Astrocyte of the spinal cord (primary cell): ENCODE measurements around the gene ACER3.
A peak's percentile ranks its signal among the peaks of the same experiment; 100 is the strongest.

Source experiments
- DNase-seq: peaks from one replicate; pipeline ENCODE4 v3.0.0; 2011; ENCODE audit warnings: low read depth, low spot score
- H3K4me3 ChIP-seq: 2 replicates; pipeline ENCODE4 v1.5.1; 2011; ENCODE audit warnings: low read depth, mild to moderate bottlenecking, low read length, moderate library complexity
- in situ Hi-C: cut with HindIII; loops from 2 replicates; pipeline ENCODE4 v1.10.0; 2017; ENCODE audit warnings: low sequenced_read_pairs
- TF ChIP-seq, protein P1 (sequence below): IDR thresholded peaks from 2 replicates; pipeline ENCODE4 v1.5.1; 2012; ENCODE audit warnings: low read depth, mild to moderate bottlenecking, low read length, inconsistent platforms

The ACER3 gene

DNA sequence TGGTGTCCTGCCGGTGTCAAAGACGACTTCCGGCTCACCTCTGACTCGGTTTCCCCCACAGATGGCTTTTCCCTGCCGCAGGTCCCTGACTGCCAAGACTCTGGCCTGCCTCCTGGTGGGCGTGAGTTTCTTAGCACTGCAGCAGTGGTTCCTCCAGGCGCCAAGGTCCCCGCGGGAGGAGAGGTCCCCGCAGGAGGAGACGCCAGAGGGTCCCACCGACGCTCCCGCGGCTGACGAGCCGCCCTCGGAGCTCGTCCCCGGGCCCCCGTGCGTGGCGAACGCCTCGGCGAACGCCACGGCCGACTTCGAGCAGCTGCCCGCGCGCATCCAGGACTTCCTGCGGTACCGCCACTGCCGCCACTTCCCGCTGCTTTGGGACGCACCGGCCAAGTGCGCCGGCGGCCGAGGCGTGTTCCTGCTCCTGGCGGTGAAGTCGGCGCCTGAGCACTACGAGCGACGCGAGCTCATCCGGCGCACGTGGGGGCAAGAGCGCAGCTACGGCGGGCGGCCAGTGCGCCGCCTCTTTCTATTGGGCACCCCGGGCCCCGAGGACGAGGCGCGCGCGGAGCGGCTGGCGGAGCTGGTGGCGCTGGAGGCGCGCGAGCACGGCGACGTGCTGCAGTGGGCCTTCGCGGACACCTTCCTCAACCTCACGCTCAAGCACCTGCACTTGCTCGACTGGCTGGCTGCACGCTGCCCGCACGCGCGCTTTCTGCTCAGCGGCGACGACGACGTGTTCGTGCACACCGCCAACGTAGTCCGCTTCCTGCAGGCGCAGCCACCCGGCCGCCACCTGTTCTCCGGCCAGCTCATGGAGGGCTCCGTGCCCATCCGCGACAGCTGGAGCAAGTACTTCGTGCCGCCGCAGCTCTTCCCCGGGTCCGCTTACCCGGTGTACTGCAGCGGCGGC, 179.0 kb downstream of the ACER3 start:
- TF ChIP-seq, protein P1, sequence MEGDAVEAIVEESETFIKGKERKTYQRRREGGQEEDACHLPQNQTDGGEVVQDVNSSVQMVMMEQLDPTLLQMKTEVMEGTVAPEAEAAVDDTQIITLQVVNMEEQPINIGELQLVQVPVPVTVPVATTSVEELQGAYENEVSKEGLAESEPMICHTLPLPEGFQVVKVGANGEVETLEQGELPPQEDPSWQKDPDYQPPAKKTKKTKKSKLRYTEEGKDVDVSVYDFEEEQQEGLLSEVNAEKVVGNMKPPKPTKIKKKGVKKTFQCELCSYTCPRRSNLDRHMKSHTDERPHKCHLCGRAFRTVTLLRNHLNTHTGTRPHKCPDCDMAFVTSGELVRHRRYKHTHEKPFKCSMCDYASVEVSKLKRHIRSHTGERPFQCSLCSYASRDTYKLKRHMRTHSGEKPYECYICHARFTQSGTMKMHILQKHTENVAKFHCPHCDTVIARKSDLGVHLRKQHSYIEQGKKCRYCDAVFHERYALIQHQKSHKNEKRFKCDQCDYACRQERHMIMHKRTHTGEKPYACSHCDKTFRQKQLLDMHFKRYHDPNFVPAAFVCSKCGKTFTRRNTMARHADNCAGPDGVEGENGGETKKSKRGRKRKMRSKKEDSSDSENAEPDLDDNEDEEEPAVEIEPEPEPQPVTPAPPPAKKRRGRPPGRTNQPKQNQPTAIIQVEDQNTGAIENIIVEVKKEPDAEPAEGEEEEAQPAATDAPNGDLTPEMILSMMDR = peak; percentile 67
- H3K4me3 ChIP-seq = no peak overlapping the region
- DNase-seq = peak; percentile 33
- in situ Hi-C loops = no loop called here

DNA sequence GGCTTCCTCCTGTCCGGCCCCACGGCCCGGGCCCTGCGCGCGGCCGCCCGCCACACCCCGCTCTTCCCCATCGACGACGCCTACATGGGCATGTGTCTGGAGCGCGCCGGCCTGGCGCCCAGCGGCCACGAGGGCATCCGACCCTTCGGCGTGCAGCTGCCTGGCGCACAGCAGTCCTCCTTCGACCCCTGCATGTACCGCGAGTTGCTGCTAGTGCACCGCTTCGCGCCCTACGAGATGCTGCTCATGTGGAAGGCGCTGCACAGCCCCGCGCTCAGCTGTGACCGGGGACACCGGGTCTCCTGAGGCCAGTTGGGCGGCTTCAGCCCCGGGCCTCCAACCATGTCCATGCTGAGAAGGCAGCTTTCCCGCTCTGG, 179.7 kb downstream of the ACER3 start:
- in situ Hi-C loops = no loop called here
- no peak overlapping the region for H3K4me3 ChIP-seq
- no peak for DNase-seq

DNA sequence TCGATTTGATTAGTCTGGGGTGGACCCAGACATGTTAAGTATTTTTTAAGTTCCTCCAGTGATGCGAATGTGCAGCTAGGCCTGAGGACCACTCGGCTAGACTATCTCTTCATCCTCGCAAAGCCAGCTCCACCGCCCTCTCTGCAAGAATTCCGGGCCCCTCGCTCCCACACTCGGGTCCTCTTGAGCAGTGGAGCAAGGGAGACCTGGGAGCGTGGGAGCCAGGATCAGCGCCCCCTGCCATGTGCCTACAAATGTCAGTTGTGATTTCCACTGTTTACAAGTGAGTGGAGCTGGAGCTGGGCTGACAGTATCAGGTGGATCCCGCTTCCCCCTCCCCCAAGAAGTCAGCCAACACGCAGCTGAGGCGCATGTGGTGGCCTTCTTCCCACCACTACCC, 180.2 kb downstream of the ACER3 start:
- no peak for DNase-seq
- in situ Hi-C loops = no loop called here
- no peak overlapping the region for H3K4me3 ChIP-seq
- TF ChIP-seq, protein P1 = no peak

More for the DNA sequence above, 179.7 kb downstream of the ACER3 start:
- TF ChIP-seq, protein P1 = no peak

DNA sequence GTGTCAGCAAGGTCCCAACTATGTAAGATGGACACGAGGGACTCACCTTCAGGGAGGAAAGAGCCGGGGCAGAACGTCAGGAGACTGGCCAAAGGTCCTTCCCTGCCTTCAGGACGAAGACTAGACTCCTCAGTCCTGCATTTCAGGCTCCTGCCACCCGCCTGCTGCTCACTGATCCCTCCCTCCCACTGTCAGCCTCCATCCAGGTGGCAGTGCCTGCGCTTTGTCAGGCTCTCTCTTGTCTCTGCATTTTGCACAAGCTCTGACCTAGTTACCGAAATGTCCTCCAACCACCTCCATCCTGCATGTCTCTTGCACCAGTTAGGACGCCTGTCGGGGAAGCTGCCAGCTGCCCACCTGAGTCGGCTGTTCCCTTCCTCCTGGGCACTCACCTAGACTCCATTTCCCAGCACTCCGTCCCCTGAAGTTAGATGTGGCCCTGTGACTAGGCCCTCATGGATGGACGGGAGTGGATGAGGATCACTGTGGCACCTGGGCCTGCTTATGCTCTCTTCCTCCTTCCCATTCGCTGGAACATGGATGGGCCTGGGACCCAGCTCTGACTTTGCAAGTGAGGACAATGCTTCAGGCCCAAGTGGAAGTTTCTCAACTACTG, 181.5 kb downstream of the ACER3 start:
- TF ChIP-seq, protein P1 = no peak
- H3K4me3 ChIP-seq = no peak overlapping the region
- no peak for DNase-seq
- in situ Hi-C loops = no loop called here

DNA sequence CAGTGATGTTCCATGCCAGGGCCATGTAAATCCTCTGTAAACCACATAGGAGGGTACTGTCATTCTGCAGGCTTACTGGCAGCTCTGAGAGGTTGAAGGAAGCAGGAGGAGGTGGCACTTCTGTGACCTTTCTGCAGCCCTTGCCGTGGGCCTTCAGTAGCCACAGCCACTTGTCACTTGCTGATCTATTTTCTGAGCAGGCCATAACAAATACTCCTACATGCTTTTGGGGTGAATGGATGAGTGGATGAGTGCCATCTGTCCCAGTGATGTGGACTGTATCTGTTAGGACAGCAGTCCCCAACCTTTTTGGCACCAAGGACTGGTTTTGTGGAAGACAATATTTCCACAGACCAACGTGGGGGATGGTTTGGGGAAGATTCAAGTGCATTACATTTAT, 183.6 kb downstream of the ACER3 start:
- TF ChIP-seq, protein P1 = no peak
- DNase-seq = no peak
- no peak overlapping the region for H3K4me3 ChIP-seq
- in situ Hi-C loops = no loop called here

DNA sequence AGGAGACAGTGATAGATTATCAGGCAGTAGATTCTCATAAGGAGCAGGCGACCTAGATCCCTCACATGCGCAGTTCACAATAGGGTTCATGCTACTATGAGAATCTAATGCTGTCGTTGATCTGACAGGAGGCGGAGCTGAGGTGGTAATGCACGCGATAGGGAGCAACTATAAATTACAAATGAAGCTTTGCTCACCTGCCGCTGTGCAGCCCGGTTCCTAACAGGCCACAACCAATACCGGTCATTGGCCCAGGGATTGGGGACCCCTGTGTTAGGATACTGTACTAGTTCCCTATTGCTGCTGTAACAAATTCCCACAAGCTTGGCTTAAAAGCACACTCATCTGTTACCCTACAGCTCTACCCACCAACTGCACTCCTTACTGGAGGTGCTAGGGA, 184.2 kb downstream of the ACER3 start:
- in situ Hi-C loops = no loop called here
- TF ChIP-seq, protein P1 = no peak
- no peak for DNase-seq
- H3K4me3 ChIP-seq = no peak overlapping the region
